Measurements from ENCODE around the gene AANAT. TPM values are rescaled to one million over a fixed set of nuclear protein-coding genes. Genes with fewer than 3 reads are reported as not detected.
A peak's percentile ranks its signal among the peaks of the same experiment; 100 is the strongest.
"Not testable (repeated sequence)": the region's sequence is repeated elsewhere in the genome, so short reads cannot be mapped to it uniquely, and the experiment has no call there.

The AANAT gene
- total RNA-seq, 1 experiment from 2014 or later, result not detected

DNA sequence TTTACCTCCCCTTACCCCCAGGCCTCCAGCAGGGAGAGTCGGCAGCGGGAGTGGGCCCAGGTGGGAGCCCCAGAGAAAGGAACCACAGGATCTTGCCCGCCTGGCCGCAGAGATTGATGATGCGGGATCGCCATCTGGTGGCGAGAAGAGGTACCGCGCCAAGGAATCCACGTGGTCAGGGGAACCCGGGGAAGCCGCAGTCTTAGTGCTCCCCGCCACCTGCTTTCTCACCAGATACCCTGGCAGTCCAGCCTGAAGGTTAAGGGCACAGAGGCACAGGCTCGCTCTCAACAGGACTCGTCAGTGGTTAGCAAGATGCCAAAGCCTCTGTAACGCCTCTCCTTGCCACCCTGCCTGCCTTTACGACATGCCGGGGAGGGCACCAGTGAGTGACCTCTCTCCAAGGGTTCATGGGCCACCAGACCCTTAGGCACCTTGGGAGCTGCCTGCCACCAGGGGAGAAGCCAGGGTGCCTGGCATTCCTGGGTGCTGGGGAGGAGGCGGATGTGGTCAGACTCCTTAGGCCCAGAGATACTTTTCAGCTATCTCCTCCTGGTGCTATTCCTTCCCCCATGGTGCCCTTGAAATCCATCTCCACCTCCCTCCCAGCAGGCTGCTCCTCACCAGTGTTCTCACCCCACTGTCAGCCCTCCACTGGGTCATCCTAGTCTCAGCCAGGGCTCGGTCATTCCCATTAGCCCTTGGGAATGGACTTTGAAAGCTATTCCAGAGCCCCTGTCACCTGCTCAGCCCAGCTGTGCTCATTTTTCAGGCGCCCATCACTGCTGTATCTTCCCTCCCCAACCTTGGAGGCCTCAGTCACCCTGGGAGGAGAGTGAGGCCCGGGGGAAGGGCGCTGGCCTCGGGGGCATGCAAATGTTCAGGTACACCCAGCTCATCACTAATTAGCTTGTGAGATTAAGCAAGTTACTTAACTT lies 39.3 kb downstream of the AANAT start:
- DNase-seq (ENCODE audit: low spot score), result peak; percentile 72

DNA sequence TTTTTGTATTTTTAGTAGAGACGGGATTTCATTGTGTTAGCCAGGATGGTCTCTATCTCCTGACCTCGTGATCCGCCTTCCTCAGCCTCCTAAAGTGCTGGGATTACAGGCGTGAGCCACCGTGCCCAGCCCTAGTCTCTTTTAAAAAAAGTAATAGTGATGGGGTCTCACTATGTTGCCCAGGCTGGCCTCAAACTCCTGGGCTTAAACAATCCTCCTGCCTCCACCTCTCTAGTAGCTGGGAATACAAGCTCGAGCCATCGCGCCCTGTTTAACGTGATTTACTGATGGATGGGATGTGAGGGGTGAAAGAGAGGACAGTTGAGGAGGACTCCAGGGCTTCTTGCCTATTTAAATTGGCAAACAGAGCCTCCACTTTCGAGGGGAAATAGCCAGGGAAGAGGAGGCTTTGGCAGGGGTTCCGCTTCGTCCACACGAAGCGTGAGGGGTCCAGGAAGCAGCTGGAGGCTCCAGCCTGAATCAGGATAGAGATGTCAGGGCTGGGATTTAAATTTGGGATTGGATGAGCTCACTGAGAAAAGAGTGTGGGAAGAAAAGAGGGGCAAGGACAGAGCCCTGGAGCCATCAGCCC lies 41.2 kb downstream of the AANAT start:
- not testable (repeated sequence) for DNase-seq (ENCODE audit: low spot score)

DNA sequence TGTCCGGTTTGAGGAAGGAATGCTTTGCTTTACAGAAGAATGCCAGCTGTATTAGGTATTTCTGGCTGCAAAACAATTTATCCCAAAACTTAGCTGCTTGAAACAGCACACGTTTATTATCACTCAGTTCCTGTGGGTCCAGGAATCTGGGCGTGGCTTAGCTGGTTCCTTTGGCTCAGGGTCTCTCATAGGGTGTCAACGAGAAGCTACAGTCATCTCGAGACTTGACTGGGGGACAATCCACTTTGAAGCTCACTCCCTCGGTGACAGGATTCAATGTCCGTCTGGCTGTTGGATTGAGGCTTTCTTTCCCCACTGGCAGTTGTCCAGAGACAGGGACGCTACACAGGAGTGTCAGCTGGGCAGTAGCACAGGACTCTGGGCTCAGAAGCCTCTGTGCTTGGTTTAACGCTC lies 43.4 kb downstream of the AANAT start:
- no peak for DNase-seq (ENCODE audit: low spot score)

DNA sequence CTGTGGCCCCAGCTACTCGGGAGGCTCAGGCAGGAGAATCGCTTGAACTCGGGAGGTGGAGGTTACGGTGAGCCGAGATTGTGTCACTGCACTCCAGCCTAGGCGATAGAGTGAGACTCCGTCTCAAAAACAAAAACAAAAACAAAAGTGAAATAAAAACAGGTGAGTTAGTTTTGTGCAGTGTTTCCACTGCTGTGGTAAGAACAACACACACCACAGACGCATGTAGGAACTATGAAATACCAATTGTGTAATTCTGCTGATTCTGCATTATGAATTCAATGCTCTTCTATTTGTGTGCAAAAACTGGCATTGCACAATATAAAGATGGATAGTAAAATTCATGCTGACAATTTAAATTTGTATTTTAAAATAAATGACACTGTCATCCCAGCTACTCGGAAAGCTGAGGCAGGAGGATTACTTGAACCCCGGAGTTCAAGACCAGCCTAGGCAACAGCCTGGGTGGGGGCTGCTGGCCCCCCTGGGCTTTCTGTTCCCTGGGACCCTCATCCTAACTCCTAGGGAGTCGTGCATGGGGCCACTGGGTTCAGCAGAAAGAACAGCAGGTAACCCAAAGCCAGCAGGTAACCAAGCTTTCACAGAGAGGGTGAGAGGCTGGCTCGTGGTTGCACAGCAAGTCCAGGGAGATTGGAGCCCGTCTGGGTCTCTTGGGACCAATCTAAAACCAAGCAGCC lies 44.4 kb downstream of the AANAT start:
- DNase-seq (ENCODE audit: low spot score), result no peak

DNA sequence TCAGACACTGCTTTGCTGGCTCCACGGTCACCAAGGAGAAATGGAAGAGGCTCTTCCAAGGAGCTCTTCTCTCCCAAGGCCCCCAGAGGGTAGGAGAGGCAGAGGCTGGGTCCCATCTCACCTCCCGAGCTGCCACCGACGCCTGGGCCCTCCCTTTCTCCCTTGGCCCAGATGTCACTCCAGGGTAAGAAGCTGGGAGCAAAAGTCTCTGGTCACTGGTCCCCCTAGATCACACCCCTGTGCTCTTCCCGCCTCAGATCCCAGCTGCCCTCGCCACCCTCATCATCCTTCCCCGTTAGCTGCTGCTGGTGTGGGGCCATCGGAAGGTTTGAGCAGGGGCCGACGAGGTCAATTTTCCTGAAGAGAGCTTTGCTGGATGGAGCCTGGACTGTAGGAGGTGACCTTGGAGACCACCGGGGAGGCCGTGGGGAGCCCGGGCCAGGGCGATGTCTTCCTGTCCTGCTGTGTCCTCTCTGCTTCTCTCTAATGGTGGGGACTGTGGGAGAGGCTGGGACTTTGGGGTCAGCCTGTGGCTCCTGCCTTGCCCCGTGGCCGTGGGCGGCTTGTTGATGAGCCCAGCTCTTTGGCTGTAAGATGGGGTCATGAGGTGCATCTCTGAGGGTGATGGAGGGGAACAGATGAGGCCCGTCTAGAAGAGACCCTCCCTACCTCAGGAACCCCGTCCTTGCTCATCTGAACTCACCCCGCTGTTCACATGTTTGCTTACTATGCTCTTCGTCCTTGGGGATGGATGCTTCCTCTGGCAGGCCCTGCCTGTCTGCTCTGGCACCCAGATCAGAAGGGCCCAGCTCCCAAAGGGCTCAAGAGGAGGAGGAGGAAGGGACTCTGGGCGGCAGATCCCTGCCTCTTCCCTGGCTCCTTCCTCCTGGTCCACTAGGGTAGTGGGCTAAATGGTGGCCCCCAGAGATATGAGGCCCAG lies 45.2 kb downstream of the AANAT start:
- no peak for DNase-seq (ENCODE audit: low spot score)

DNA sequence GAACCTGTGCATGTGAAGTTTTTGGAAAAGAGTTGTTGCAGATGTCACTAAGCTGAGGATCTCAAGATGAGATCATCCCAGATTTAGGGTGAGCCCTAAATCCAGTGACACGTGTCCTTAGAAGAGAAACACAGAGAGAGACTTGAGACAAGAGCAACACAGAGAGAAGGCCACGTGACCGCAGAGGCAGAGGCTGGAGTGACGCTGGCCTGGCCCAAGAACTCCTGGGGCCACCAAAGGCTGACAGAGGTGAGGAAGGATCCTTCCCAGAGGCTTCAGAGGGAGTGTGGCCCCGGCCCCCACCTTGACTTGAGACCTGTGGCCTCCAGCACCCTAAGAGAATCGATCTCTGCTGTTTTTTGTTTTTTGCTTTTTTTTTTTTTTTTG lies 45.9 kb downstream of the AANAT start:
- no peak for DNase-seq (ENCODE audit: low spot score)

DNA sequence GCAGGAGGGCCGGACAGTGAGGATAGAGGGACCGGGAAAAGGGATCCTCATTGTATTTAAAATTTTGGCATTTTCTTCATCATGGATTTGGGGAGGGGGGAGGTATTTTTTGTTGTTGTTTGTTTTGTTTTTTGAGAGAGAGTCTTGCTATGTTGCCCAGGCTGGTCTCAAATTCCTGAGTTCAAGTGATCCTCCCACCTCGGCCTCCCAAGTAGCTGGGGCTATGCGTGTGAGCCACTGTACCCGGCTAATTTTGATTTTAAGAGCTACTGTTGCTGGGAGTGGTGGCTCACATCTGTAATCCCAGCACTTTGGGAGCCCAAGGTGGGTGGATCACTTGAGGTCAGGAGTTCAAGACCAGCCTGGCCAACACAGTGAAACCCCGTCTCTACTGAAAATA lies 47.0 kb downstream of the AANAT start:
- DNase-seq (ENCODE audit: low spot score), result not testable (repeated sequence)

DNA sequence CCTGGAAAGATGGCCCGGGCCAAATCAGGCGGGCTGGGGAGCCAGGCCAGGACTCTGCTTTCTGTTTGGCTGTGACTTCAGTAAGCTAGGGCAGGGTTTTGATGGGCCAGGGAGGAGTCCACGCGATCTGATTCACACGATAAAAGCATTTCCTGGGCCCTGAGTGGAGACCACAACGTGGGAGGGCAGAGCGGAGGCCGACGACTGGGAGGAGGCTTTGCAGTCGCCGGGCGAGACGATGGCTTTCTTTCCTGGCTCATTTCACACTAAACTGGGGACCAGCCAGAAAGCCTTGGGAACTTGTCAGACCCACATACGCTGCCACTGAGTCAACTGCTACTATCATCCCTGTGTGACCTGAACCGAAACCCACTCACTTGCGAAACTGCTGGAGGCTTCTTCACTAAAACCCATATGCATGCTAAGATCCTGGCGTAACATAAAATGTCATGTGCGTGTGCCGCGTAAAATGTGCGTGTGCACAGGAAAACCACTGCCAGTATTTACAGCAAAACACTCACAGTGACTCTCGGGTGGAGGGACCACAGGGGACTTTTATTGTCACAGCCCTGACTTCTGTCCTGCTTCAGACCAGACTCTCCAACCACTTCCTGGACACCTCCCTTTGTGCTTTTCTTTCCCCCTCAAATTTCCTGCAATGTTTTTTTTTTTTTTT lies 48.0 kb downstream of the AANAT start:
- peak; percentile 68 for DNase-seq (ENCODE audit: low spot score)

DNA sequence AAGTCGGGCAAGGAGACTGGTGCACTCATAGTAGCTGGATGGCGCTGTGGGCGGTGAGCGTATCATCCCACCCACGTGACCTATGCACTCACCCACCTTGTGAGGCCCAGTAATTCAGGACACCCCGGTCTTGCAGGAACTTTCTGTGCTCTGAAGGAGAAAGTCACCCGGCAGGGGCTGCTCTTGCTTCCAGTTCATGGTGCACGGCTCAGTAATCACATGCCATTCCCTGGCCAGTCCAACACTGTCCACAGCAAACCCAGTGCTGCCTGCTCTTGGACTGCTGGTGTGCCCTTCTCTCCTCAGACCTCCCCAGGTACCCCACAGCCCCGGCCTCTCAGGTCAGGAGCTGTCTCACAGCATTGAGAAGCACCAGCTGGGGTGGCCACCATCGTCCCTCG lies 50.2 kb downstream of the AANAT start:
- no peak for DNase-seq (ENCODE audit: low spot score)

DNA sequence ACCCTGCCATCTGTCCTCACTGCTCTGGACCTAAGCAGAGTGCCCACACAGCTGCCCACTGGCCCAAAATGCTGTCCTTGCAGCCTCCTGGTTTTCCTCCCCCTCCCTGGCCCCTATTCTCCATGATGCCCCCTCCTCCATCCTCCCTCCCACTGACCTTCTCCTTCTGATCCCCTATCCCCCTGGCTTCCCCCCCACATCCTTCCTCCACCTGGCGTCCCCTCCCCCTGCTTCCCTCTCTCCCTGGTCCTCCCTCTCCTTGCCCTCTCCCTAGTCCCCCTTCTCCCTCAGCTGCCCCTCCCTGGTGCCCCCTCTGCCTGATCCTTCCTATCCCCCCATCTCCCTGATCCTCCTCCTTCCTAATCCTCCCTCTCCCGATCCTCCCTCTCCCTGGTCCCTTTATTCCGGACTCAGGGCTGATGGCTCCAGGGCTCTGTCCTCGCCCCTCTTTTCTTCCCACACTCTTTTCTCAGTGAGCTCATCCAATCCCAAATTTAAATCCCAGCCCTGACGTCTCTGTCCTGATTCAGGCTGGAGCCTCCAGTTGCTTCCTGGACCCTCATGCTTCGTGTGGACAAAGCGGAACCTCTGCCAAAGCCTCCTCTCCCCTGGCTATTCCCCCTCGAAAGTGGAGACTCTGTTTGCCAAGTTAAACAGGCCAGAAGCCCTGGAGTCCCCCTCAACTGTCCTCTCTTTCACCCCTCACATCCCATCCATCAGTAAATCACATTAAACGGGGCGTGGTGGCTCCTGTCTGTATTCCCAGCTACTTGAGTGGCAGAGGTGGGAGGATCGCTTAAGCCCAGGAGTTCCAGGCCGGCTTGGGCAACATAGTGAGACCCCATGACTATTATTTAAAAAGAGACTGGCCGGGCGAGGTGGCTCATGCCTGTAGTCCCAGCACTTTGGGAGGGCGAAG lies 51.9 kb downstream of the AANAT start:
- no peak for DNase-seq (ENCODE audit: low spot score)

Other genes with a start within 250 kb of the AANAT start
- gene RNF157, start 227.1 kb upstream of the AANAT start, total RNA-seq (2014; rRNA removed; shearing (Covaris generic)), result 7.0 and 8.3 TPM in 2 replicates
- gene UBALD2, start 202.3 kb upstream of the AANAT start, total RNA-seq (2014; rRNA removed; shearing (Covaris generic)), result 2.7 and 6.5 TPM in 2 replicates
- gene QRICH2, start 159.3 kb upstream of the AANAT start, total RNA-seq (2014; rRNA removed; shearing (Covaris generic)), result 2.1 and 2.8 TPM in 2 replicates
- gene PRPSAP1, start 113.7 kb upstream of the AANAT start, total RNA-seq (2014; rRNA removed; shearing (Covaris generic)), result 33.8 and 49.7 TPM in 2 replicates
- gene SPHK1, start 83.0 kb upstream of the AANAT start, total RNA-seq (2014; rRNA removed; shearing (Covaris generic)), result 31.6 and 38.1 TPM in 2 replicates
- 11.4 and 19.4 TPM in 2 replicates for gene UBE2O, start 14.5 kb upstream of the AANAT start, total RNA-seq (2014; rRNA removed; shearing (Covaris generic))
- gene RHBDF2, start 33.8 kb downstream of the AANAT start, total RNA-seq (2014; rRNA removed; shearing (Covaris generic)), result 36.2 and 54.9 TPM in 2 replicates
- gene CYGB, start 70.1 kb downstream of the AANAT start, total RNA-seq (2014; rRNA removed; shearing (Covaris generic)), result 0.05 and 1.1 TPM in 2 replicates
- gene PRCD, start 72.4 kb downstream of the AANAT start, total RNA-seq (2014; rRNA removed; shearing (Covaris generic)), result not detected in 2 replicates
- gene ST6GALNAC2, start 118.3 kb downstream of the AANAT start, total RNA-seq (2014; rRNA removed; shearing (Covaris generic)), result 5.1 and 6.8 TPM in 2 replicates
- not detected in 2 replicates for gene ST6GALNAC1, start 176.2 kb downstream of the AANAT start, total RNA-seq (2014; rRNA removed; shearing (Covaris generic))
- gene MXRA7, start 243.4 kb downstream of the AANAT start, total RNA-seq (2014; rRNA removed; shearing (Covaris generic)), result 187 and 223 TPM in 2 replicates